K562 (cell line): ENCODE results near the gene MAD1L1. TPM values are rescaled to one million over a fixed set of nuclear protein-coding genes. Genes with fewer than 3 reads are reported as not detected.

ENCODE experiments used
- ATAC-seq: fragments of 200-7000 bp; cut with Tn5 transposase; 3 replicates; pipeline ENCODE4 v1.9.1; 2020; ENCODE audit warnings: moderate library complexity
- BruUV-seq: library from RNA; stranded (reverse); fragments of 400-500 nt; replicated peaks from 2 replicates; lab custom pipeline; 2021; lab: Mats Ljungman, UMichigan
- CTCF ChIA-PET: fragments of 300-600 bp; formaldehyde crosslinking; extraction: SDS; loops from one replicate; lab custom pipeline; 2021; ENCODE audit warnings: low intra/inter-chr PET ratio; lab: Yijun Ruan, JAX
- POLR2A ChIA-PET: fragments of 300-600, 350-650 bp; sonication (Branson Sonifier 250); formaldehyde crosslinking; extraction: SDS; loops from one replicate; lab custom pipeline; 2021; ENCODE audit warnings: antibody characterized with exemption, inconsistent platforms; lab: Yijun Ruan, JAX
- DNase-seq, 4 experiments: peaks; one replicate each; pipeline versions ENCODE4 v3.0.0 to v3.0.0-alpha.2; 2011 to 2018; ENCODE audit warnings: low spot score in 3 of 4, mixed read lengths in 3 of 4; ENCODE audit errors: extremely low read depth in 1 of 4
- FAIRE-seq: peaks from 2 replicates; lab custom pipeline; 2011; peaks lifted over from hg19 to GRCh38; lab: Jason Lieb, UNC
- H2AFZ ChIP-seq: 2 replicates; pipeline ENCODE4 v1.6.0; 2011; ENCODE audit warnings: low read depth, low read length, control low read depth, inconsistent platforms
- H3K27ac ChIP-seq: fragments of 200-600 bp; 3 replicates; pipeline ENCODE4 v1.8.0; 2011; ENCODE audit warnings: low read depth, mild to moderate bottlenecking, control low read depth, inconsistent platforms, low read length, moderate library complexity, mixed read lengths; ENCODE audit errors: extremely low read depth
- H3K27me3 ChIP-seq, 2 experiments: fragments of 300-600 bp in 1 of 2; 2 replicates in 1 of 2; 3 replicates in 1 of 2; pipeline versions ENCODE4 v1.6.0 to v1.8.0; 2011; ENCODE audit warnings: inconsistent platforms in 2 of 2, low read length in 2 of 2, mild to moderate bottlenecking in 1 of 2, mixed read lengths in 1 of 2, moderate library complexity in 1 of 2; ENCODE audit not compliant: control insufficient read depth in 2 of 2, insufficient read depth in 2 of 2
- H3K36me3 ChIP-seq: fragments of 300-600 bp; 3 replicates; pipeline ENCODE4 v1.8.0; 2011; ENCODE audit warnings: mild to moderate bottlenecking, low read length, inconsistent platforms; ENCODE audit not compliant: control insufficient read depth, insufficient read depth
- H3K4me1 ChIP-seq, 2 experiments: fragments of 200-600 bp in 1 of 2; replicated peaks in 1 of 2; 2 replicates in 1 of 2; 3 replicates in 1 of 2; pipeline versions ENCODE4 v1.5.1 to v1.8.0; 2011; ENCODE audit warnings: inconsistent platforms in 2 of 2, low read length in 2 of 2, mild to moderate bottlenecking in 1 of 2, mixed read lengths in 1 of 2, moderate library complexity in 1 of 2; ENCODE audit not compliant: control insufficient read depth in 2 of 2, insufficient read depth in 2 of 2
- H3K4me2 ChIP-seq: 2 replicates; pipeline ENCODE4 v1.6.1; 2011; ENCODE audit warnings: low read length, control low read depth, inconsistent platforms, mixed read lengths; ENCODE audit not compliant: insufficient read depth
- H3K4me3 ChIP-seq: fragments of 200-600 bp; sonication (generic), shearing (Covaris generic); 2 replicates; pipeline ENCODE4 v1.5.1; 2016; ENCODE audit warnings: control low read depth, inconsistent platforms
- H3K79me2 ChIP-seq: fragments of 200-600 bp; 3 replicates; pipeline ENCODE4 v1.8.0; 2011; ENCODE audit warnings: low read length, inconsistent platforms; ENCODE audit not compliant: control insufficient read depth, insufficient read depth
- H3K9ac ChIP-seq, 2 experiments: 2 replicates each; pipeline versions ENCODE4 v1.6.0 to v1.6.1; 2011; ENCODE audit warnings: low read depth in 2 of 2, low read length in 2 of 2, control low read depth in 1 of 2, inconsistent platforms in 1 of 2, mild to moderate bottlenecking in 1 of 2, mixed read lengths in 1 of 2; ENCODE audit not compliant: insufficient read depth in 1 of 2
- H3K9me1 ChIP-seq: one replicate; pipeline ENCODE4 v1.6.0; 2011; ENCODE audit warnings: inconsistent platforms, mild to moderate bottlenecking, low read length, moderate library complexity; ENCODE audit not compliant: control insufficient read depth, insufficient read depth
- H3K9me3 ChIP-seq: replicated peaks from 2 replicates; pipeline ENCODE4 v1.5.1; 2011; ENCODE audit warnings: low read depth, low read length, inconsistent platforms; ENCODE audit not compliant: control insufficient read depth, insufficient read depth
- H4K20me1 ChIP-seq: replicated peaks from 2 replicates; pipeline ENCODE4 v1.6.1; 2011; ENCODE audit warnings: low read length, inconsistent platforms, mixed read lengths; ENCODE audit not compliant: control insufficient read depth, insufficient read depth
- CBFB ChIP-seq: sonication (generic); formaldehyde crosslinking; IDR thresholded peaks from 2 replicates; pipeline ENCODE4 v1.4.0; 2020; ENCODE audit warnings: mild to moderate bottlenecking, missing genetic modification reagents
- CEBPB ChIP-seq: fragments of 450-650 bp; IDR thresholded peaks from 2 replicates; pipeline ENCODE4 v1.6.1; 2016; ENCODE audit warnings: missing genetic modification characterization, missing compliant biosample characterization
- ILF3 ChIP-seq: fragments of 450-650 bp; IDR thresholded peaks from 2 replicates; pipeline ENCODE4 v1.6.1; 2018; ENCODE audit warnings: antibody characterized with exemption, mild to moderate bottlenecking, moderate library complexity, borderline replicate concordance
- NFXL1 ChIP-seq: fragments of 450-650 bp; formaldehyde crosslinking; IDR thresholded peaks from 2 replicates; pipeline ENCODE4 v1.4.0; 2021; ENCODE audit warnings: mild to moderate bottlenecking
- NR3C1 ChIP-seq: sonication (generic); formaldehyde crosslinking; IDR thresholded peaks from 2 replicates; pipeline ENCODE4 v1.8.1; 2022; ENCODE audit warnings: missing genetic modification reagents
- POLR2H ChIP-seq: IDR thresholded peaks from 2 replicates; pipeline ENCODE4 v1.6.1; 2016; ENCODE audit warnings: missing genetic modification characterization, low read depth, mild to moderate bottlenecking, control low read depth, missing compliant biosample characterization, moderate library complexity
- SNRNP70 ChIP-seq: fragments of 200-400 bp; formaldehyde crosslinking; optimal IDR thresholded peaks from 2 replicates; pipeline ENCODE3; 2017; ENCODE audit warnings: low read depth, low read length
- WGBS: fragments of 100-300 bp; shearing (Covaris generic); methylation state at CpG from one replicate; pipeline ENCODE4 v1.1.6; 2016; ENCODE audit warnings: low coverage, mixed read lengths; ENCODE audit not compliant: insufficient coverage; ENCODE audit errors: missing lambda C conversion rate; 5-methylcytosine and 5-hydroxymethylcytosine counted together
- in situ Hi-C: fragments of 300-500 bp; cut with MboI; formaldehyde crosslinking; loops from 4 replicates; pipeline ENCODE4 v1.15.0; 2018; ENCODE audit warnings: inconsistent platforms, mixed read lengths
- intact Hi-C: fragments of 100-400 bp; cut with micrococcal nuclease; formaldehyde crosslinking; loops from 2 replicates; pipeline ENCODE4 v1.14.2; 2022
- polyA plus RNA-seq, 8 experiments: library from polyadenylated mRNA; depleted of rRNA in 4 of 8; stranded (reverse) in 5 of 8; unstranded in 3 of 8; fragments of >200 nt; fragmentation: Nextera tagmentation in 2 of 8; fragmentation: Illumina TruSeq in 1 of 8; extraction: Ambion mirVana in 2 of 8; extraction: Trizol in 1 of 8; gene quantifications; 2 replicates each; pipeline versions ENCODE4 v1.2.1 to v1.2.3, GENCODE V29; 2011 to 2014; ENCODE audit warnings: inconsistent platforms in 1 of 8, missing spikeins in 1 of 8
- total RNA-seq, 7 experiments: library from RNA; depleted of rRNA in 6 of 7; stranded (reverse); fragments of >200 nt in 6 of 7; fragmentation: Illumina TruSeq in 2 of 7; extraction: Trizol in 2 of 7; gene quantifications; 2 replicates each; pipeline versions ENCODE4 v1.2.1 to v1.2.3, GENCODE V29; 2011 to 2021; ENCODE audit warnings: low replicate concordance in 1 of 7
- TF ChIP-seq, protein P1 (sequence below): fragments of 450-650 bp; IDR thresholded peaks from 2 replicates; pipeline ENCODE4 v1.6.1; 2016; ENCODE audit warnings: mild to moderate bottlenecking
- TF ChIP-seq, protein P2 (sequence below), 3 experiments: IDR thresholded peaks in 2 of 3; conservative IDR thresholded peaks in 1 of 3; 2 replicates each; pipeline ENCODE4 v1.5.1; 2011 to 2012; ENCODE audit warnings: low read length in 3 of 3, mild to moderate bottlenecking in 3 of 3, control low read depth in 2 of 3, improper control_type of control experiment in 1 of 3, inconsistent platforms in 1 of 3, low read depth in 1 of 3, mixed read lengths in 1 of 3, moderate library complexity in 1 of 3; ENCODE audit not compliant: insufficient read depth in 2 of 3
- TF ChIP-seq, protein P3 (sequence below): fragments of 450-650 bp; IDR thresholded peaks from 2 replicates; pipeline ENCODE4 v1.6.1; 2014; ENCODE audit warnings: low read depth, mild to moderate bottlenecking, moderate library complexity, borderline replicate concordance
- TF ChIP-seq, protein P4 (sequence below), 2 experiments: fragments of 450-650 bp in 1 of 2; sonication (generic) in 1 of 2; formaldehyde crosslinking in 1 of 2; IDR thresholded peaks in 1 of 2; conservative IDR thresholded peaks in 1 of 2; 2 replicates each; pipeline versions ENCODE4 v1.6.1 to v1.8.1; 2016 to 2023; ENCODE audit warnings: mild to moderate bottlenecking in 2 of 2, moderate library complexity in 2 of 2, inconsistent platforms in 1 of 2, missing genetic modification reagents in 1 of 2

MAD1L1 gene
- total and polyA plus RNA-seq, 9 of the 15 experiments (the other 6 are each of a cell fraction or from before 2014, with no cell fraction given) = 1.7 to 89.7 (median 18.0) TPM

DNA sequence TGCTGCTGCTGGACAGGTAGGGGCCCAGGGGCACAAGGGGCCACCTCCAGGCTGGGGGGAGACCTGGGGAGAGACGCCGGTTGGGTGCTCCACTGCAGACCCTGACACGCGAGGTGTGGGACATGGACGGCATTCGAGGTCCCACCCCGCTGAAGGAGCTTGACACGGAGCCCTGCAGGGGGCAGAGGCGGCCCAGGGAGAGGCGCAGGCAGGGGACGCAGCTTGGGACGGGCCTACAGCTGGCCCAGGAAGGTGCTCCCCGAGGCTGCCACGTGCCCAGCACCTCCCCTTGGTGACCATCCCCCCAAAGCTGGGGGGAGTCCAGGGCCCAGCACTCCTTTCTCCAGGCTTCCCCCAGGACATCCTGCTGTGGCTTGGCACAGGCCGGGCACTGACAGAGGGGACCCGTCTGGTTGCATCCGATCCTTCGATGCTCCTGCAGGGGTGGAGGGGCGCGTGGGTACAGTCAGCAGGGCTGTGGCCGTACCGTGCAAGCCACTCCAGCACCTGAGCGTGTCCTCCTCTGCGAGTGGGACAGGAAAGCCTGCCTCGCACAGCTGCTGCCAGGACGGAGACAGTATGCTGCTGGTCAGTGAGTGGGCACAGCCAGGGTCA, 388.3 kb downstream of the MAD1L1 start:
- in situ Hi-C loops (no loop called here), intact Hi-C loops (no loop called here)
- CTCF ChIA-PET = no interaction called here
- Histone ChIP-seq H4K20me1 (0 out of 2 replicates have a peak, but pooled peaks cover 3% of the 10 kb centered on the region), H3K27ac (no peak overlapping the region), H2AFZ (no peak overlapping the region), H3K4me1 (peaks cover 0 to 73% of the 10 kb centered on the region in 2 experiments; a peak in 2 of 5 replicates), H3K9me1 (no peaks in the 10 kb centered on the region), H3K9ac (peak overlapping the region in 1 of 2 experiments; percentile 35; a peak in 2 of 4 replicates), H3K9me3 (no peaks in the 10 kb centered on the region), H3K36me3 (peaks cover 26% of the 10 kb centered on the region; the same call in 2 of the 3 replicates), H3K4me2 (no peak overlapping the region), H3K27me3 (no peaks in the 10 kb centered on the region), H3K4me3 (no peak overlapping the region), H3K79me2 (no peaks in the 10 kb centered on the region; the same call in 2 of the 3 replicates)
- POLR2A ChIA-PET = interaction anchor here (0.5 to 2.6 kb wide), 3 partner anchors 10 to 369 kb away, joined by 3 to 11 read pairs (median 4); no protein-coding TSS in a partner anchor
- WGBS = 86% methylated on average over 20 of the region's 26 CpGs
- FAIRE-seq (no peak), ATAC-seq (peak; percentile 49), DNase-seq (peak in 2 of 4 experiments; percentile 6 to 14)
- no TSS peak for BruUV-seq
- TF ChIP-seq, protein P1, sequence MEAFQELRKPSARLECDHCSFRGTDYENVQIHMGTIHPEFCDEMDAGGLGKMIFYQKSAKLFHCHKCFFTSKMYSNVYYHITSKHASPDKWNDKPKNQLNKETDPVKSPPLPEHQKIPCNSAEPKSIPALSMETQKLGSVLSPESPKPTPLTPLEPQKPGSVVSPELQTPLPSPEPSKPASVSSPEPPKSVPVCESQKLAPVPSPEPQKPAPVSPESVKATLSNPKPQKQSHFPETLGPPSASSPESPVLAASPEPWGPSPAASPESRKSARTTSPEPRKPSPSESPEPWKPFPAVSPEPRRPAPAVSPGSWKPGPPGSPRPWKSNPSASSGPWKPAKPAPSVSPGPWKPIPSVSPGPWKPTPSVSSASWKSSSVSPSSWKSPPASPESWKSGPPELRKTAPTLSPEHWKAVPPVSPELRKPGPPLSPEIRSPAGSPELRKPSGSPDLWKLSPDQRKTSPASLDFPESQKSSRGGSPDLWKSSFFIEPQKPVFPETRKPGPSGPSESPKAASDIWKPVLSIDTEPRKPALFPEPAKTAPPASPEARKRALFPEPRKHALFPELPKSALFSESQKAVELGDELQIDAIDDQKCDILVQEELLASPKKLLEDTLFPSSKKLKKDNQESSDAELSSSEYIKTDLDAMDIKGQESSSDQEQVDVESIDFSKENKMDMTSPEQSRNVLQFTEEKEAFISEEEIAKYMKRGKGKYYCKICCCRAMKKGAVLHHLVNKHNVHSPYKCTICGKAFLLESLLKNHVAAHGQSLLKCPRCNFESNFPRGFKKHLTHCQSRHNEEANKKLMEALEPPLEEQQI = no peak
- TF ChIP-seq, protein P2, sequence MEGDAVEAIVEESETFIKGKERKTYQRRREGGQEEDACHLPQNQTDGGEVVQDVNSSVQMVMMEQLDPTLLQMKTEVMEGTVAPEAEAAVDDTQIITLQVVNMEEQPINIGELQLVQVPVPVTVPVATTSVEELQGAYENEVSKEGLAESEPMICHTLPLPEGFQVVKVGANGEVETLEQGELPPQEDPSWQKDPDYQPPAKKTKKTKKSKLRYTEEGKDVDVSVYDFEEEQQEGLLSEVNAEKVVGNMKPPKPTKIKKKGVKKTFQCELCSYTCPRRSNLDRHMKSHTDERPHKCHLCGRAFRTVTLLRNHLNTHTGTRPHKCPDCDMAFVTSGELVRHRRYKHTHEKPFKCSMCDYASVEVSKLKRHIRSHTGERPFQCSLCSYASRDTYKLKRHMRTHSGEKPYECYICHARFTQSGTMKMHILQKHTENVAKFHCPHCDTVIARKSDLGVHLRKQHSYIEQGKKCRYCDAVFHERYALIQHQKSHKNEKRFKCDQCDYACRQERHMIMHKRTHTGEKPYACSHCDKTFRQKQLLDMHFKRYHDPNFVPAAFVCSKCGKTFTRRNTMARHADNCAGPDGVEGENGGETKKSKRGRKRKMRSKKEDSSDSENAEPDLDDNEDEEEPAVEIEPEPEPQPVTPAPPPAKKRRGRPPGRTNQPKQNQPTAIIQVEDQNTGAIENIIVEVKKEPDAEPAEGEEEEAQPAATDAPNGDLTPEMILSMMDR (IDR thresholded peaks at IDR 0.05 in 2 of 3, conservative IDR thresholded peaks at IDR 0.05 in 1 of 3; ENCODE audit: insufficient read depth in 2 of 3, low read depth in 1 of 3, low read length in 3 of 3) = peak in 2 of 3 experiments; percentile 18 to 21; a peak in 2 of 6 replicates
- TF ChIP-seq POLR2H (tag) (no peak), NFXL1 (CRISPR knock-in tag) (no peak), ILF3 (no peak), NR3C1 (no peak), SNRNP70 (no peak), CBFB (CRISPR knock-in tag) (no peak), CEBPB (tag) (no peak)
- TF ChIP-seq, protein P3, sequence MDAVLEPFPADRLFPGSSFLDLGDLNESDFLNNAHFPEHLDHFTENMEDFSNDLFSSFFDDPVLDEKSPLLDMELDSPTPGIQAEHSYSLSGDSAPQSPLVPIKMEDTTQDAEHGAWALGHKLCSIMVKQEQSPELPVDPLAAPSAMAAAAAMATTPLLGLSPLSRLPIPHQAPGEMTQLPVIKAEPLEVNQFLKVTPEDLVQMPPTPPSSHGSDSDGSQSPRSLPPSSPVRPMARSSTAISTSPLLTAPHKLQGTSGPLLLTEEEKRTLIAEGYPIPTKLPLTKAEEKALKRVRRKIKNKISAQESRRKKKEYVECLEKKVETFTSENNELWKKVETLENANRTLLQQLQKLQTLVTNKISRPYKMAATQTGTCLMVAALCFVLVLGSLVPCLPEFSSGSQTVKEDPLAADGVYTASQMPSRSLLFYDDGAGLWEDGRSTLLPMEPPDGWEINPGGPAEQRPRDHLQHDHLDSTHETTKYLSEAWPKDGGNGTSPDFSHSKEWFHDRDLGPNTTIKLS = no peak
- TF ChIP-seq, protein P4, sequence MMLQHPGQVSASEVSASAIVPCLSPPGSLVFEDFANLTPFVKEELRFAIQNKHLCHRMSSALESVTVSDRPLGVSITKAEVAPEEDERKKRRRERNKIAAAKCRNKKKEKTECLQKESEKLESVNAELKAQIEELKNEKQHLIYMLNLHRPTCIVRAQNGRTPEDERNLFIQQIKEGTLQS (IDR thresholded peaks at IDR 0.05) = no peak
- TF ChIP-seq, protein P4 (CRISPR knock-in tag; conservative IDR thresholded peaks at IDR 0.05) = no peak
